ENCODE results near the gene PUS3.

DNA sequence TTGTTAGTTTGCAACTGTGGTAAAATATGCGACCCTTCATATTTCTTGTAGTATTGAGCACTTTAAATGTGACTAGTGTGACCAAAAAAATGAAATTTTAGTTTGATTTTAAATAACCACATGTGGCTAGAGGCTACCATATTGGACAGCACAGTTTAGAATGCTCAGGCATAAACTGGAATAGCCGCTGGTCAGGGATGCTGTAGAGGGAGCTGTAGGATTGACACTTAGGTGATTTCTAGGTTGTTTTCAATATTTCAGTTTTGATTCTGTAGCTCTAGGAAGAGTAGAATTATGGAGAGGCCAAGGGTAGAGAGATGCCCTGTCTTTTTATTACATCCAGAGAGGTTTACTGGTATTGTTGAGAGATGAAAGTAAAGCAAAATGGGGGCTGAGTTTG, 32.0 kb upstream of the PUS3 start:
- TF ChIP-seq SUZ12 (IDR thresholded peaks at IDR 0.05) (no peak), ZNF384 (IDR thresholded peaks at IDR 0.05) (no peak), ARNT (IDR thresholded peaks at IDR 0.05) (no peak), FOXA1 (IDR thresholded peaks at IDR 0.05) (no peak), BHLHE40 (IDR thresholded peaks at IDR 0.05; ENCODE audit: borderline replicate concordance) (no peak), HDGF (IDR thresholded peaks at IDR 0.05; ENCODE audit: borderline replicate concordance) (no peak), SP1 (IDR thresholded peaks at IDR 0.05) (no peak), TARDBP (IDR thresholded peaks at IDR 0.05) (no peak), ELF4 (IDR thresholded peaks at IDR 0.05) (no peak), FOXK2 (IDR thresholded peaks at IDR 0.05) (no peak), FOXM1 (IDR thresholded peaks at IDR 0.05; ENCODE audit: borderline replicate concordance) (no peak), NFRKB (IDR thresholded peaks at IDR 0.05) (no peak)
- TF ChIP-seq, protein P1, sequence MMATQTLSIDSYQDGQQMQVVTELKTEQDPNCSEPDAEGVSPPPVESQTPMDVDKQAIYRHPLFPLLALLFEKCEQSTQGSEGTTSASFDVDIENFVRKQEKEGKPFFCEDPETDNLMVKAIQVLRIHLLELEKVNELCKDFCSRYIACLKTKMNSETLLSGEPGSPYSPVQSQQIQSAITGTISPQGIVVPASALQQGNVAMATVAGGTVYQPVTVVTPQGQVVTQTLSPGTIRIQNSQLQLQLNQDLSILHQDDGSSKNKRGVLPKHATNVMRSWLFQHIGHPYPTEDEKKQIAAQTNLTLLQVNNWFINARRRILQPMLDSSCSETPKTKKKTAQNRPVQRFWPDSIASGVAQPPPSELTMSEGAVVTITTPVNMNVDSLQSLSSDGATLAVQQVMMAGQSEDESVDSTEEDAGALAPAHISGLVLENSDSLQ (IDR thresholded peaks at IDR 0.05): no peak
